Epithelial cell of proximal tubule (primary cell): Measurements from ENCODE around the gene RASIP1. TPM values are rescaled to one million over a fixed set of nuclear protein-coding genes. Genes with fewer than 3 reads are reported as not detected.
A peak's percentile ranks its signal among the peaks of the same experiment; 100 is the strongest.

Source experiments
- DNase-seq: peaks from one replicate; pipeline ENCODE4 v3.0.0-alpha.2; 2011; ENCODE audit warnings: low read depth
- H3K4me3 ChIP-seq: 2 replicates; pipeline ENCODE4 v1.5.1; 2011; ENCODE audit warnings: low read depth, mild to moderate bottlenecking, low read length
- CTCF ChIP-seq: conservative IDR thresholded peaks from 2 replicates; pipeline ENCODE4 v1.5.1; 2012; ENCODE audit warnings: low read depth, mild to moderate bottlenecking, low read length
- total RNA-seq: library from RNA; depleted of rRNA; stranded (reverse); fragments of >200 nt; gene quantifications from 2 replicates; pipeline ENCODE4 v1.2.3, GENCODE V29; 2015

RASIP1 gene
- total RNA-seq, 1 donor from 2014 or later = 3.5 TPM

DNA sequence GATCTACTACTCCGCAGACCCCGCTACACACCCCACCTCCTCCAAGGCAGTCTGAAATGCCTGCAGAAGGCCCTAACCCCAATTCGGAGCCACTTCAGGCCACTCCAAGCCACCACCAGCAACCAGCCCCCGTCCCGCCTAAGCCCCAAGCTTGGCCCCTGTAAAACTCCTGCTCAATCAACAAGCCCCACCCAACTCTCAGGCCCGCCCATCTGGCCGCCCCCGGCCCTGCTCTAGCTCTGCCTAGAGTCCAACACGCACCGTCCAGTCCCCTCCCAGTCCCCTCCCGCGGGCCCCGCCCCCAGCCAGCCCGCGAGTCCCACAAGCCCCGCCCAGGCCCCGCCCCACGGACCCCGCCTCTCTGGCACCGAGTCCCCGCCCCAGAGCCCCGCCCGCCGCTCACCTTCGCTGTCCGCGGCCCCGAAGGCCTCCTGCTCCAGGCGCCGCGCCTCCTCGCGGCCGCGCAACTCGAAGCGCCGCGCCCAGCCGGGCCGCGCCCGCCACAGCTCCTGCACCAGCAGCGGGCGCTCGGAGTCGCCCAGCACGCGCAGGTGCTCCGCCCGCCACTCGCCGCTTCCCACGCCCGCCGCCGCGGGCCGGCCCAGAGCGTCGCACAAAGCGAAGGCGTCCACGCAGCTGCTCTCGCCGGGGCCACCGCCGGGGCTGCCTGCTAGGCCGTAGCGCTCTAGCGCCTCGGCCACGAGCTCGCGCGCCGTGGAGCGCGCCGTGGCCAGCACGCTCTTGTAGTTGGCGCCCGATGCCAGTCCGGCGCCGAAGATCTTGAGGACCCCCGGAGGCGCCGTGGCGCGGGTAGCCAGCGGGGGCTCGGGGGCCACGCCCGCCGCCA, 1.6 kb downstream of the RASIP1 start:
- no peak for DNase-seq
- H3K4me3 ChIP-seq = peak overlapping the region; percentile 48
- TF ChIP-seq CTCF = no peak

GRCh38 chr19:48737360-48737998, 2.9 kb downstream of the RASIP1 start:
- no peak overlapping the region for H3K4me3 ChIP-seq
- no peak for TF ChIP-seq CTCF
- no peak for DNase-seq

- peak overlapping the region; percentile 23 for H3K4me3 ChIP-seq
- no peak for DNase-seq
- TF ChIP-seq CTCF = no peak
Measured at GRCh38 chr19:48735031-48735615, 5.3 kb downstream of the RASIP1 start.

GRCh38 chr19:48734625-48735024, 5.8 kb downstream of the RASIP1 start:
- no peak for TF ChIP-seq CTCF
- no peak overlapping the region for H3K4me3 ChIP-seq
- DNase-seq = no peak

DNA sequence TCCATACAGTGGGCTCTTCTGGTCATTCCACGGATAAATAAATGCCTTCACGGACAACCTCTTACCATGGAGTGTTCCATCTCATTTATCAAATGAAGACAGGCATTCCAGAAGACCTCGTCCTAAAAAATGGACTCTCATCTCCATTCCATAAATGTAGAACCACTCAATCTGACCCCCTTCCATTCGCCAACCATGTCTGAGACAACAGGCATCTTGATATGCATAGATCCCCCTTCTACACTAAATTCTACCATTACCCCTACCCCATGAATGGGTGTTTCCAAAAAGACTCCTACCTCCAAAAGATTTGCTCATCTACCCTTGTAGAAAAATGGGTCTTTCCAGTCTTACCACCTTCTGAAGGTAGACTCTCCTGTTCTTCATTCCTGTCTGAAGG, 9.0 kb downstream of the RASIP1 start:
- no peak overlapping the region for H3K4me3 ChIP-seq
- TF ChIP-seq CTCF = no peak
- DNase-seq = no peak

DNA sequence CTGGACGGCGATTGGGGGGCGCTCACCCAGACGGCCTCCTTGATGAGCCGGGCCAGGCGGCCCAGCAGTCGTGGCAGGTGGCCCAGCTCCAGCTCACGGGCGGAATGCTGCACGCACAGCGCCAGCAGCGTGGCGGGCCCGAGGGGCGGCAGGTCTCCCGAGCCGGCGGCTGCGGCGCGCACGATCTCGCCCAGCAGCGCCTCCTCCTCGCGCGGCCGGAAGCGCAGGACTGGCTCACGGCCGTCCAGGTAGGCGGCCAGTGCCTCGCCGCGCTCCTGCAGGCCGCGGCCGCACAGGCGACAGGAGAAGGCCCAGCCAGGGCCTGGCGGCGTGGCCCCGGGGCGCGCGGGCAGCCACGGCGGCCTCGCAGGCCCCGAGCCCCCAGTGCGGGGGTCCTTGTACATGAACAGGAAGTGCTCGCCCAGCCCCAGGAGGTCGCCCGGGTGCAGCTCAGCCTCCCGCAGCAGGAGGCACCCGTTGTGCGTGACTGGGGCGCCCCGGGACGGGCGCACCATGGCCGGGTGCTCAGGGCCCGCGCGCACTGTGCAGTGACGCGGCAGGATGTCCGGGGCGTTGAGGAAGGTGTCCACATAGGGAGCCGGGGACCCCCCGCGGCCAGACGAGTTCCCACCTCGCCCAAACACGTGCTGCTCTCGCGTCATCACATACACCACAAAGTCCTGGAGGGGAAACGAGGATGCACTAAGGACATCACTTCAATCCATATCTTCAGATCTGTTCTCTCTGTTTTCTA, 11.3 kb downstream of the RASIP1 start:
- TF ChIP-seq CTCF = no peak
- DNase-seq = no peak
- peak overlapping the region; percentile 11 for H3K4me3 ChIP-seq
